ENCODE measurements around the gene SYMPK.
A peak's percentile ranks its signal among the peaks of the same experiment; 100 is the strongest.

Gene SYMPK

GRCh38 chr19:45862564-45863334 lies at the start of gene SYMPK:
TSS of gene SYMPK (minus strand) at chr19:45863147. CDS start at chr19:45854495, 8,652 bp downstream.
- peaks cover 3% of the 10 kb centered on the region for H3K4me1 ChIP-seq
- H3K9ac ChIP-seq = peak within 1 kb of the TSS; percentile 7
- peaks cover 7% of the 10 kb centered on the region for H3K79me2 ChIP-seq
- peak within 1 kb of the TSS; percentile 51 for H3K27ac ChIP-seq
- no peak for TF ChIP-seq CTCF (IDR thresholded peaks at IDR 0.05)
- peak within 1 kb of the TSS; percentile 89 for H3K4me2 ChIP-seq (ENCODE audit: low read length)
- H3K27me3 ChIP-seq (ENCODE audit: control insufficient read depth, insufficient read depth, low read length) = no peaks in the 10 kb centered on the region
- H2AFZ ChIP-seq = peak within 1 kb of the TSS; percentile 82
- no peaks in the 10 kb centered on the region for H3K9me3 ChIP-seq (ENCODE audit: control insufficient read depth, low read length)
- H3K4me3 ChIP-seq (ENCODE audit: low read depth, low read length) = peak within 1 kb of the TSS; percentile 86
- H3K36me3 ChIP-seq (ENCODE audit: control insufficient read depth, insufficient read depth, low read length) = no peaks in the 10 kb centered on the region

- H3K4me1 ChIP-seq = no peaks in the 10 kb centered on the region
- no peaks in the 10 kb centered on the region for H3K27me3 ChIP-seq (ENCODE audit: control insufficient read depth, insufficient read depth, low read length)
- no peak overlapping the region for H3K4me2 ChIP-seq (ENCODE audit: low read length)
- no peak overlapping the region for H3K9ac ChIP-seq
- H3K9me3 ChIP-seq (ENCODE audit: control insufficient read depth, low read length) = no peaks in the 10 kb centered on the region
- no peak overlapping the region for H3K27ac ChIP-seq
- TF ChIP-seq CTCF (IDR thresholded peaks at IDR 0.05) = no peak
- H3K79me2 ChIP-seq = no peaks in the 10 kb centered on the region
- no peak overlapping the region for H3K4me3 ChIP-seq (ENCODE audit: low read depth, low read length)
- no peak overlapping the region for H2AFZ ChIP-seq
- H3K36me3 ChIP-seq (ENCODE audit: control insufficient read depth, insufficient read depth, low read length) = no peaks in the 10 kb centered on the region
Measured at GRCh38 chr19:45911291-45911690, 48.3 kb upstream of the SYMPK start.

DNA sequence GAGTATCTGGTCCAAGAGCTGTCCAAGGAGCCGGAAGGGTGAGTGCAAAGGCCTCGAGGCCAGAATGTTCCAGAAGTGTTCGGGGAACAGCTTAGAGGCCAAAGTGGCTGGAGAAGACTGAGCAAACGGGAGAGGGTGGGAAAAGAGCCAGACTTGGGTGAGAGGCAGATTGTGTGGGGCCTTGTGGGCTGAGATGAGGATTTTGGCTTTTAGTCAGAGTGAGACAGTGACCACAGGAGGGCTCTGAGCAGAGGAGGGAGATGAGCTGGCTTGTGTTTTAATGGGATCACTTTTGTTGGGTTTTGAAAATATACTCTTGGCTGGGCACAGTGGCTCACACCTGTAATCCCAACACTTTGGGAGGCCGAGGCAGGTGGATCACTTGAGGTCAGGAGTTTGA lies 46.0 kb upstream of the SYMPK start:
- H3K27ac ChIP-seq = no peak overlapping the region
- H3K4me1 ChIP-seq = no peaks in the 10 kb centered on the region
- H3K79me2 ChIP-seq = no peaks in the 10 kb centered on the region
- no peak overlapping the region for H3K4me2 ChIP-seq (ENCODE audit: low read length)
- no peak overlapping the region for H3K4me3 ChIP-seq (ENCODE audit: low read depth, low read length)
- H3K9ac ChIP-seq = no peak overlapping the region
- TF ChIP-seq CTCF (IDR thresholded peaks at IDR 0.05) = no peak
- H3K9me3 ChIP-seq (ENCODE audit: control insufficient read depth, low read length) = no peaks in the 10 kb centered on the region
- no peaks in the 10 kb centered on the region for H3K27me3 ChIP-seq (ENCODE audit: control insufficient read depth, insufficient read depth, low read length)
- no peaks in the 10 kb centered on the region for H3K36me3 ChIP-seq (ENCODE audit: control insufficient read depth, insufficient read depth, low read length)
- H2AFZ ChIP-seq = no peak overlapping the region

GRCh38 chr19:45906221-45906620 lies 43.3 kb upstream of the SYMPK start:
- H2AFZ ChIP-seq = no peak overlapping the region
- H3K36me3 ChIP-seq (ENCODE audit: control insufficient read depth, insufficient read depth, low read length) = no peaks in the 10 kb centered on the region
- no peak overlapping the region for H3K4me3 ChIP-seq (ENCODE audit: low read depth, low read length)
- H3K9ac ChIP-seq = no peak overlapping the region
- H3K4me1 ChIP-seq = peaks cover 3% of the 10 kb centered on the region
- no peaks in the 10 kb centered on the region for H3K27me3 ChIP-seq (ENCODE audit: control insufficient read depth, insufficient read depth, low read length)
- no peak overlapping the region for H3K4me2 ChIP-seq (ENCODE audit: low read length)
- H3K27ac ChIP-seq = no peak overlapping the region
- TF ChIP-seq CTCF (IDR thresholded peaks at IDR 0.05) = no peak
- H3K79me2 ChIP-seq = no peaks in the 10 kb centered on the region
- no peaks in the 10 kb centered on the region for H3K9me3 ChIP-seq (ENCODE audit: control insufficient read depth, low read length)

- Histone ChIP-seq H3K79me2 (no peaks in the 10 kb centered on the region), H3K4me2 (ENCODE audit: low read length) (no peak overlapping the region), H3K4me1 (peaks cover 6% of the 10 kb centered on the region), H2AFZ (no peak overlapping the region), H3K4me3 (ENCODE audit: low read depth, low read length) (no peak overlapping the region), H3K9ac (no peak overlapping the region), H3K9me3 (ENCODE audit: control insufficient read depth, low read length) (no peaks in the 10 kb centered on the region), H3K27ac (no peak overlapping the region), H3K27me3 (ENCODE audit: control insufficient read depth, insufficient read depth, low read length) (no peaks in the 10 kb centered on the region), H3K36me3 (ENCODE audit: control insufficient read depth, insufficient read depth, low read length) (no peaks in the 10 kb centered on the region)
- TF ChIP-seq CTCF (IDR thresholded peaks at IDR 0.05) = no peak
Measured at GRCh38 chr19:45905011-45905410, 42.1 kb upstream of the SYMPK start.
